Hematopoietic multipotent progenitor cell treated with erythropoietin and hydrocortisone succinate and interleukin-3 and kit ligand, for 17 days (in vitro differentiated cells): ENCODE measurements around the gene MUC15.

Source experiments
- DNase-seq: peaks from one replicate; pipeline ENCODE4 v3.0.0-alpha.2; 2015; ENCODE audit warnings: low spot score

The MUC15 gene

DNA sequence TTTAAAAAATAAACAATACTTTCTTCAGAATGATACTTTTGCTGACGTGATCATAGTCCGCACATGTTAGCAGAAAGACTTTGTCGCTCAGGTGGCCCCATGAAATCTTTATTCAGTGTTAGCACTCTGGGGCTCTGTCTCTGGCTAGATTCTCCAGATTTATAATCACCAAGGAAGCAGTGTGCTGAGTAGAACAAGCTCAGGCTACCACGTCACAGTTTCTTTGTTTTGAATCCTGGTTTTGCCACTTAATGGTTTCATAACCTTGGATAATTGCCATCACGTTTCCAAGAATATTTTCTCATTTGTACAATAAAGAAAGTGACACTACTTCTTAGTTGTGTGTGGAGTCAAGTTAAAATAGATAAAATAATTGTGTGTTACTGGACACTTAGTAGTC lies 3.9 kb upstream of the MUC15 start:
- no peak for DNase-seq

DNA sequence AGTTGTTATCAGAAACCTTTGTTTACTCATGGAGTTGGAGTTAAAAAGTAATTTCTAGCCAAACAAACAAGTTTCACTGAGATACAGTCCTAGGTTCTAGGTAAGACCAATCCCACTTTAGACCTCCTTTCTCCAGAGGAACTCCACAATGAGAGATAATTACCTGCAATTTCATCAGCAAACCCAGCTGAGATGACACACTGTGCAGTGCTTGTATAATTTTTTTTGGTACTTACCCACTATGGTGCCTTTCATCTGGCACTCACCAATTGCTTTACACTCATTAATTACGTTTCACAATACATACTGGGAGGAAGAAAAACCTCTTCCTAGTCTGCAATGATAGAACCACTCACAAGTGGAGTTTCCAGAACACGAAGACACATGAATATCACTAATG lies 1.8 kb upstream of the MUC15 start:
- no peak for DNase-seq

DNA sequence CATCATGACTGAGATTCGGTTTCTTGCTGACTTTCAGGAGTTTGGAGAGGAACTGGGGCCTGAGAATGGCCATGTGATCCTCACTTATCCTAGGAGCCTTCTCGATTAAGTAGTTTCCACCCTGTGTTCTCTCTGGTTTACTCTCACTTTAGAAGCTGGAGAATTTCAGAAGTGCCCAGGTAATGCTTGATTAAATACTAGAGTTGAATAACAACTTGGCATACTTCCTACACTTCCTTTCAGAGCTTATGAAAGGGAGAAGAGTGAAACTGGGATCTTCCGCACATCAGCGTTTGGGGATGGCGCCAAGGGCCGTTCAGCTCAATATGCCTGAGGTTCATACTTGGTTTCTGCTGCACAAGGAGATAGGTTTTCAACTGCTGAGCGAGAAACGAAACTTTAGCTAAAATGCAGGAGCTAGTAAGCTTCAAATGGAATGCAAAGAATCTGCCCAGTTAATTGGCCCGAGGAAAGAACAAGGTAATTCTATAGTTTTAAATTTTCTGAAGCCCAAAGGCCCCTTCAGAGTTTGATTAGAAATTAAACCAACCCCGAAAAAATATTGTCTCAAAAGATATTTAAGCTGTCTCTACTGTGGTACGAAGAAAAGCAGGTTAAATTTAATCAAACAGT lies 823 bp upstream of the MUC15 start:
- DNase-seq = no peak

- no peak for DNase-seq
These were observed 2.4 kb downstream of the MUC15 start for GRCh38 chr11:26569646-26570045.

DNA sequence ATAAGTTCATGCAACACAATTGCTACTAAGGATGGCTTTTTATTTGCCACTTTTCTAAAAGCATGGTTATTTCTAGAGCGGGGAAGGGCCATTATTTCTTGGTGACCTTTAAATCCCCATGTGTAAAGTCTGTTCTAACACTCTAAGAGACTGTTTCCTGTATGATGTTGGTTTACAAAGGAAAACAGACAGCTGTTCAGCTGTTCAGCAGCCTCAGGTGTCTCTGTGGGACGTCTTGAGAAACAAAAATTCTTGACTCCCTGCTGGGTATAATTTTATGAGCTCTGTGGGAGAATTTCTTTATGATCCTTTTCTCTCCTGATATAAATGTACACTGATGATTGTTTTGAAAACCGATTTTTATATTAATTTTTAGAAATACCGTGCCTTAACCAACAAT lies 13.9 kb downstream of the MUC15 start:
- DNase-seq = no peak

DNA sequence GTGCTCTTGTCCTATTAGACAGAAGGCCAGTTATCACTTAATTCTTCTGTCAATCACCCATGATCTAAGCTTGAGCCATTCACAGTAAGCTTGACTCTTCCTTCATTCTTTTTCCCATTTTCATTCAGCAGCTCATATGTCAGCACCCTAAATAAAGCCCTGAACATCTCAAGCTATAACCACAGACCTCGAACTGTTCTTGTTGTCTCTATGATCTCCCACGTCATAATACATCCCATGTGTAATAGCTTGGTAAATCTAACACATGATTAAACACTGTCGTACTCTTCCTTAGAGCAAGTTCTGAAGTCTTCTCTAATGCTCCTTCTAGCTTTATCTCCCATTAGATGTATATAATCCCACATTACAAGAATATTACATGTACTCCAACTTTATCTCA lies 14.4 kb downstream of the MUC15 start:
- DNase-seq = no peak

DNA sequence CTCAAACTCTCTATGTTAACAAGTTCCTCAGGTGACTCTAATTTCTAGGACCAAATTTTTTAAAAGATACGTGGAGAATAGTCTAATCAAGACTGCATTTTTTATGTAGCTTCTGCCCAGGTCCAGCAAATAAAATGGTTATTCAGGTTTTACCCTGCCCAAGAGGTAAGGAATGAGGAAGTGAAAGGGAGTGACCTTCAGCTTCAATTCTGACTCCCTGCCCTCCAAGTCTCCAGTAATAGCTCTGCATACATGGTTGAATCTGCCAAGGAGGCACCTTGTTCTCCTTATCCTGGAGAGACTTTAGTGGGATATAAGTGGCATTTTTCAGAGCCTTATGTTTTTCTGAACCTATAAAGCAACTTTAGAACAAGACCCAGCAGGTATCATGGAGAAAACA lies 15.5 kb downstream of the MUC15 start:
- DNase-seq = no peak

DNA sequence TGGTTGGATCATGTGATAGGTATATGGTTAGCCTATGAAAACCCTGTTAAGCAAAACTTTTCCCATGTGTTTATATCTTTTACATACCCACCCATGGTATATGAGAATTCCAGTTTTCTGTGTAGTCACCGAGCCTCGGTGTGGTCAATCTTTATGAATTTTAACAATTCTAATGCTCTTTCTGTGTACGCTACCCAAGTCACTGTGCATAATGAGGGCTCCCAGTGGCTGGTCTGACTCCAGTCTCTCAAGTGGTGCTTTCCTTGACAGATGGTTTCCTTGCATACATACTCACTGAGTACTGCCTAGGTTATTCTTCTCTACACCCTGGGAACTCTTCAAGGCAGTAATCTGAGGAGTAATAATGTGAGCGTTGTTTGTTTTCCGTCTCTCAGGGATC lies 17.6 kb downstream of the MUC15 start:
- no peak for DNase-seq

DNA sequence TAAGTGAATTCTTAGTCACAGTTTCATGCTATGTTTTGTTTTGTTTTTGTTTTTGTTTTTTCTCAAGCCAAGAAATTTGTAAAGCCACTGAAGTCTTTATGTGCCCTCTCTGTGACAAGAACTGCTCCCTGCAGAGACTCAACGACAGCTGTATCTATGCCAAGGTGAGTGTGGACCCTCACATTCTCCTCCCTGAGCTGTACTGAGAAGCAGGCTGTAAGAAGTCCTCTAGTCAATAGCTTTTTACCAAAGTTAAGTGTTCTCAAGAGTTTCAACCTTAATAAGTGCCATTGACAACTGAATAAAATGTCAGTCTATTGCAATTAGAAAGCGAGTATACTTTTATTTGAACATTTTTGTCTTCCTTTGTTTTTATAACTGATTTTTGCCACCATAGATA lies 18.9 kb downstream of the MUC15 start:
- no peak for DNase-seq

GRCh38 chr11:26551186-26551801 lies 20.8 kb downstream of the MUC15 start:
- DNase-seq = no peak

- no peak for DNase-seq
These were observed 22.0 kb downstream of the MUC15 start for GRCh38 chr11:26550022-26550421.

DNA sequence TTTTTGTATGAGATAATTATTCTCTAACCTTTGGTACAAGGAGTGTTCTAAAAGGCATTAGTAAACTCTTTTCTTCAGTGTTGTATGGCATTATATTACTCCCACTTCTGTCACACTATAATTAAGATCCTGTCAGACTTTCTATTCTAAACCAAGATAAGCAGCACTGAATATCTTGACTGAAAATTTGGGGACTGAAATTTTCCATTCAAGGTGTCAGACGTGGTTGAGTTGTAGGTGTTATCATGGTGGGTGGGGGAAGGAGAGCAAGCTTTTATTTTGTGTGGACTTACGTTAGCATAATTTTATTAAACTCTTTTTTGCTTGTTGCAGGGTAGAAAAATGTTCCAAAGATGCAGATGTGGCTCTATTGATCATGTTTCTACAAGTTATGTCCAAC lies 22.9 kb downstream of the MUC15 start:
- no peak for DNase-seq

- no peak for DNase-seq
These were observed 30.2 kb downstream of the MUC15 start for GRCh38 chr11:26541870-26542269.

DNA sequence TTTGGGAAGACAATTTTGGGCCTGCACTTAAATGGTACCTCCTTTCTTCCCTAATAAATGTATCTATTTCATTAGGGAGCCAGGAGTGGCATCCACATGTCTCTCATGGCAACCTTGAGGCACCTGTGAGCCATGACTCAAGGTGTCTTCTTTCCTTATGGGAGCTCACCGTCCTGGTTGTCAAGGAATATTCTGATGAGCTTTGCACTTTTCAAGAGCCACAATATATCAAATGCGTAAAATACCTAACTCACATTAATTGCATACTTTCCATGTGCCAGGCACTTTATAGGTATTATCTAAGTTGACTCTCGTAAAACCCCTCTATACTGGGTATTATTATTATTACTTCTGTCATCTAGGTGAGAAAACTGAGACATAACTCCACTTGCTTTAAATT lies 32.5 kb downstream of the MUC15 start:
- no peak for DNase-seq

DNA sequence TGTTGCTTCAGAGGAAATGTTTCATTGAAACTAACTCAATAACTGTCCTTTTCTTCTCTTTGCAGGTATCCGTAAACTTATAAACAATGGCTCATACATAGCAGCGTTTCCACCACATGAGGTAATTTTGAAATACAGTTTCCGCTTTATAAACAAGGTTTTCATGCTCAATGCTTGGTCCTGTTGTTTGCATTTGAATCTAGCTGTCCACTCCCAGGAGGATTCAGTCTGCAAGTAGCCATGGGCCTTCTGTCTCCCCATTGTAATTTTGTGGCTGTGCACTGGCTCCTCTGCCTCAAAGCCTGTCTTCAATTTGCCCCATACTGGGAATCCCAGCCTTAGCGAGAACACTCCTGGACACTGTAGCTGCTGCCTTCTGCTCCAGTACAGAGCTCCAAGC lies 34.7 kb downstream of the MUC15 start:
- no peak for DNase-seq

DNA sequence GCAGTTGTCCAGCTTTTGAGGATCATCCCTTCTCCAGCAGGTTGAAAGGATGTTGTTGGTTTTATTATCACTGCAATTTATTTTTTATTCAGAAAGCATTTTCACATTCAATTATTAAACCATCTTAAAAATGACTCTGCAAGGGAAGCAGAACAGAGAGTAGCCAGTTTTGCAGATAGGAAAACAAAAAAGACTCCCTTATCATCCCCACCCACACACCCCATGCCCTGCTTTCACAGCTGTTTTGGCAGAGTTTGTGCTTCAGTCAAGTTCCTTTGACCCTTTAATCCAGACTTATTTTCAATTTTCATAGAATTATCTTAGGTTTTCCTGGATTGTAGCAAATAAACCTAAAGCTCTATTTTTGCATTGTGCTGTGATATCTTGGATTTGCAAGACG lies 44.4 kb downstream of the MUC15 start:
- DNase-seq = no peak

DNA sequence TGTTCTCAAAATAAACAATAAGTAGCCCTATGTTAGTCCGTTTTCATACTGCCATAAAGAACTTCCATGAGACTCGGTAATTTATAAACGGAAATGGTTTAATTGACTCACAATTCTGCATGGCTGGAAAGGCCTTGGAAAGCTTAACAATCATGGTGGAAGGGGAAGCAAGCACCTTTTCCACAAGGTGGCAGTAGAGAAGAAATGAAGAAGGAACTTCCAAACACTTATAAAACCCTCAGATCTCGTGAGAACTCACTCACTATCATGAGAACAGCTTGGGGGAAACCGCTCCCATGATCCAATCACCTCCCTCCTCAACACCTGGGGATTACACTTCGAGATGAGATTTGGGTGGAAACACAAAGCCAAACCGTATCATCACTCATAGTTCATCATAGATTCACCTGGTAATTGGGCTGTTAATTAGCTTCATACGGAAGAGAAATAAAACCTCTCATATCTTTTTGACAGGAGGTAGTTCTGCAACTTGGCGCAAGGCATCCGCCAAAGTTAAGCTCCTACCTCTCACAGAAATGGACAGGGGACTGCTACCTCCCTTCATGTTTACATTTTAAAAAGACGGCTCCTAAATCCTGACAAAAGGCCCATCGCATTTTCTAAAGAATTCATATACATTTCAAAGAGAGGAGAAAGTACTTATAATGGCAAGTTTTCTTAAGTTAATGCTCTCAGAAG lies 49.0 kb downstream of the MUC15 start:
- no peak for DNase-seq

GRCh38 chr11:26519469-26519868 lies 52.6 kb downstream of the MUC15 start:
- DNase-seq = no peak

GRCh38 chr11:26512196-26512595 lies 59.9 kb downstream of the MUC15 start:
- DNase-seq = no peak

DNA sequence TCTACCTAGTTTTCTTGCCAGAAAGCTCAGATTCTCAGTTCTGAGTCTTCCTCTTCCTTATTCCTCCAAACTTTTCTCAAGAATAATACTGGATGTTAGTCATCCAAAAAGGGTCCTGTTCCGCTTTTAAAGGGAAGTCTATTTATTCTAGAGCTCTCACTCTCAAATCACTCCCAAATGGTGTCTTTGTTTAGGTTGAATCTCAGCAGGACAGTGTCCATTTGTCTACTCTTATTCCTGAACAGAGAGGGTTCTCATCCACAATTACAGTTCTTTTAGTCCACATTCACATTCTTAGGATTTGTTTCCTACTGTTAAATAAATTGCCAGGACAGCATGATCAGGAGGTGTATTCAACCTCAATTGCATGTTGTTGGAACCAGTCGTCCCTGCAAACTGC lies 61.3 kb downstream of the MUC15 start:
- DNase-seq = no peak

- no peak for DNase-seq
These were observed 61.9 kb downstream of the MUC15 start for GRCh38 chr11:26510164-26510563.
